NCI-H1694 treated with DMSO at 0.1 percent for 48 hours (cell line): ENCODE results near the gene EFNB2.

Experiments used
- DNase-seq: peaks from one replicate; lab custom pipeline; 2025; lab: John Stamatoyannopoulos, UW

Gene EFNB2

DNA sequence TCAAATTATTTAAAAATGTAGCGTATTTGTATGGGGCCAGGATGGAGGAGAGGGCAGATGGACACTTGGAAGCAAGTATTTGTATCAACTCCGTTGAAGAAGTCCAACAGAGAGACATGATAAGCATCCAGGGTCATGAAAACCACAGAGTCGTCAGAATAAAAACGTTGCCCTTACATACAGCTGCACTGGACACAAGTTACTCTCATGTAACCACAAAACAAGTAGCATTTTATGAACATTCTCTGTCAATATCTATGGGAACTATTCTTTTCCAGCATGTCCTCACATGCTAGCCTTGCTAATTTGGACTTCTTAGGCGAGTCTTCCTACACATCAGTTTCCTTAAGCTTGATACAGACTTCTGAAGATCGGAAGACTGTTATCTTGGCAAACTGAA, 35.0 kb downstream of the EFNB2 start:
- no peak for DNase-seq

DNA sequence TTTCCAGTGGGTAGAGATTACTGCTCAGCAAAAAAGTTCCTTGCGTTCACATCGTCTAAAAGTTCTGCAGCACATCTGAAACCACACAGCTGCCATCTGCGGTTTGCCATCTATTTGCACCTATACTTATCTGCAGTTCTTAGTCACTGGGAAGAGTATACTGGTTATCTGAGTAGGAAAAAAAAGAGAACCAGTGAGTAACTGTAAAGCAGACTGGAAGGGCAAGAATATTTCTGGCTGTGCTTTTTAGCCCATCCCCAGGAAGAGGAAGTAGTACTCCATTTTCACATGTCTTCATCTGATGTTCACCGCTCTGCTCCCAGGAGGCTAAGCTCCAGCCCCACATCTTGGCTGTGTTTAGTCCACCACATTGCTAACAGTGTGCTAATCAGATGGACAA, 35.6 kb downstream of the EFNB2 start:
- no peak for DNase-seq

DNA sequence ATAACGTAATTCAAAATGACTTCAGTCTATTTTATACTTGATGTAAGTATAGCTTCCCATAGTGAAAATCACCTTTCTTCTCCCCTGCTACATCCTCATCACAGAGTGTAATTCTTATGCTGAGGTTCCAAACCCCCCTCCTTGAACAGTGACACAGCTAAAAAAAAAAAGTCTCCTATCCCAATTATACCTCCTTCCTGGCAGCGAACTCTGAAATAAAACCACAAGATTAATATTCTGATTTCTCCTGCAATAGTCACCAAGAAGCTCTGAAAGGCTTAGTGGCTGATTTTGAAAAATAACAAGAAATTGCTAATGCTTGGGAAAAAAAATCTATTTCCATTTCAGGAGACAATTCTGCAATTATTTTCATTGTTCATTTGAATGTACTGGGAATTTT, 36.3 kb downstream of the EFNB2 start:
- DNase-seq, result no peak

DNA sequence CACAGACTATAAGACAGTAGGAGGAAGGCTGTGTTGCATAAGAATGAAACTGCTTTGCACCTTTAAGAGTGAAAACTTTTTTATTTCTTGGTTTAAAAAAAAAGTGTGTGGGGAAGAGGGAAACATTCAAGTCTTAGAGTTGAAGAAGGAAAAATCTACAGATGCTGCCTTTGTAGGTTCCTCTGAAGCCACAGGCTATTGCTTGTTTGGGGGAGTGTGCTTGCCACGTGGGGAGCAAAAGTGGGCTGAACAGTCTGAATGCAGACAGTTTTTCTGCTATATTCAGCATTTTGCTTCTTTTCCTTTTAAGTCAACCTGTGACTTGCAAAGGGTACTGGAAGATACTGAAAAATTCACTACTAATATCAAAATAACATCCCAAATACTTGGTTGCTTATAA, 36.9 kb downstream of the EFNB2 start:
- DNase-seq, result no peak

DNA sequence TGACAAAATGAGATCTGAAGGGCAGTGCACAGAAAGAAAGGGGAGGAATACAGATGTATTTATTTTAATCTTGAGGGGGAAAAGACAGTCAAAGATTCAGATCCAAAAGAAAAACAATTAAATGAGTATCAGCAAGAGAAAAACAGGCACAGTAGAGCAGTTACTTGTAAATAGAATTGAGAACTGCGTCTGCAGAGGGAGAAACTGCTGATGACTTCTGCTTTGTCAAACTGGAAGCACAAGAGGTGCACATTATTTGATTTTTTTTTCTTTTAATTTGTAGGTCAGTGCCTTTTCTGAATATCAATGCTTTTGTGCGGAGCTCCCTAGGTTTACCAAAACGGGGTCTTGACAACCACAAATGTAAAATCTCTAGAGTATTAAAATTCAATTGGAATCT, 37.3 kb downstream of the EFNB2 start:
- DNase-seq, result no peak

DNA sequence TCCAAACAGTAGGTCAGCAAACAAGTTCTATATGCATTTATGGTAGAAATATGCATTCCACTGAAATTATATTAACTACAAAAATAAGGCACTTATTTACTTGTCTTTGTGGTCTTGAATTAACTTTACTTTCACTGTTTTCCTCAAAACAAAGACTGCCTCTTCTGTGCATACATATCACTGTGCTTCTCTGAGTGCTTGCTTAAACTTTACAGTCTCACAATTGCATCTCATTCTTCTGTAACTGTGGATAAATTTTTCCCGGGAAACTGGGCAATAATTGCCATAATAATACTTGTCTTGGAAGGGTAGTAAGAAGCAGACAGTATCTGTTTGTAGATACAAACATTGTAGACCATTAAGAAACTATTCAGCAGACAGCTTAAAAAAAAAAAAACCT, 38.4 kb downstream of the EFNB2 start:
- DNase-seq, result no peak

DNA sequence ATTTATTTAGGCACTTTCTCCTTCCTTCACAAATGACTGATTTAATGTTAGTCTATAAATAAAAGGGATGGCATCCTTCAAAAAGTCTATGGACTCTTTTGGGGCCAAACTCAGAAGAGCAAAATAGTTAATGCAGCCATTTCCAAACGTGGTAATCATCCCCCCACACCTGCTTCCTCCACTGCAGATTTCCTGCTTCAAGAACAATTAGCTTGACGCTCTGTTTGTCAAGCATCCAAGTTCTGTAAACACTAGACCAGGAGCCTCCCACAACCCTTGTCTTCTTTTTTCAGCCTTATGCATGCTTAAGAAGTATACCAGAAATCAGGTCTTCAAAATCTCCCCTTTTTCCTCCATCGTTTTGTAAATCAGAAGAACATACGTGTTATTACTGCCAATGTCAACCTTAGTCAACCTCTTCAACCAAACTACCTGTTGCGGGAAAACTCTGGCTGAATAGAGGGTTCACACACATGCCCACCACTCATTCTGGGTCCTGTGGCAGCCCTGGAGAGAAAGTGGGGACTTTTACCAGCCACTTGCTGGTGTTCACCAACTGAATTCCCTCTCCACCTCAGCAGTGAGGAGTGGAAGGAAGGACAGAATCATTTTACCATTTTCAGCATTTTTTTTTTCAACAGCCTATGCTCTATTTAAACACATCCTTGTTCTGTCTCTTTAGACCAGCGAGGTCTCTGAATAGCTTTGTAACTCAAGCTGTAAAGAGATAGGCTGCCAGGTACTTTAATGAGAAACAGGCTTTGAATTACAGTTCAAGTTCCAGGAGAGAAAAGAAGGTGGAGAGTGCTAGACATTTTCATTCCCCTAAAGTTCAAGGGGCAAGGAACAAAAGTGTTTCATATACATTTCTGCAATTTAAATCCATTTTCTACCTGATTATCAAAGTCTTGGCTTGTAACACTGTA, 39.1 kb downstream of the EFNB2 start:
- no peak for DNase-seq

DNA sequence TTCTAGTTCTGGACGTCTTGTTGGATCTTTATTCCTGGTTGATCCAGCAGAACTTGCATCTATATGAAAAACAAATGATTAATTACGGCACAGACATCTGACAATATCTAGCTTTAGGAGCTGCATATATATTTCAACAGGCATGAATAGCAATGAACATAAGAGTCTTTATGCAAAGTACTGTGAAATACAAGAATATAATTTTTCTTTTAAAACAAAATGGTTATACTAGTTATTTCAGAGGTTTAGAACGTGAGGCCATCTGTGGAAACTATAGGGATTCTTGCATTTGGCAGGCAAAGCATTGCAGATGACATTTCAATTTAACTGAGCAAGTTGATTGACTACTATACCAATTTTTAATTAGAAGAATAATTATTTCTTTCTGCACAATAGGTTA, 40.5 kb downstream of the EFNB2 start:
- no peak for DNase-seq

DNA sequence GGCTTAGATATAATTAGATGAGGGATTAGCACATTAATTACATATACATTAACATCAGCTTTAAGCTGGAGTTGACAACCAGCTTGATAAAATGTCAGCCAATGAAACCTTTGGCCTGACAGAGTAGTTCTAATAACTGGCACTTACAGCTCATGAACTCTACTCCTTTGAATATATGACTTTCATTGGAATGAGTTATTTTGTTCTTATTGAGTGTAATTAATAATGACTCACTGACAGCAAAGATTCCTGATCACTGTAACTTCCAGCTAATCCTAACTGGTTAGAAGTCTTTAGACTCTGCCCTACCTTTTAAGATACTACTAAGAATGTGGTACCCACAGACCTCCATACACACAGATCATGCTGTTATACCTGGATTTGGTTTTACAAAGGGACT, 41.0 kb downstream of the EFNB2 start:
- DNase-seq, result no peak

DNA sequence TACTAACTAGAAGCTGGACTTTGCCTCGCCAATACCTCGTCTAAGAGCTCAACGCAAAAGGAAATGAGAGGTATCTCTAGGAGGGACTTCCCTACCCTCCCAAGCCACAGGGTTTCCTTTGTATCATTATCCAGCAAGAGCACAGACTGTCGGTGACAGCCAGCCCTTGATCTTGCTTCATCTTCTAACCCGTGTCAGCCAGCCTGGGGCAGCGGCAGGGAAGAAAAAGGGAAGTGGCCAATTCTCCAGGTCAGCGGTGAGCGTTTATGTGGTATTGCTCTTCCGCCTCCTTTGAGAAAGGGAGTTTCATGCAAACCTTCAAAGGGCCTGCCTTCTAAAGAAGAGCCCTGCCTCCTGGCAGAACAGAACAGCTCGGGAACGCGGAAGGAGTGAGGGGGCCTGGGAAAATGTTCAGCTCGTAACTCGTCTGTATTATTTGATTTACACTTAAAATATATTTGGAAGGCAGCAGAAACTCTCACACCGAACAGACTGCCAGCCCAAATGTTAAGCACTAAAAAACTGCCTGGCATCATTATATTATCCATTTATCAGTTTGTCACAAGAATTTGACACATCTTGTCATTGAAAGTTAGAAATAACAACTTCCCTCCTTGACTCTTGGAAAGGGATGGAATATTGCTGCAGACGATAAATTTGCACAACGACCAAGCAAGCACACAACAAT, 41.8 kb downstream of the EFNB2 start:
- DNase-seq, result peak; percentile 5

DNA sequence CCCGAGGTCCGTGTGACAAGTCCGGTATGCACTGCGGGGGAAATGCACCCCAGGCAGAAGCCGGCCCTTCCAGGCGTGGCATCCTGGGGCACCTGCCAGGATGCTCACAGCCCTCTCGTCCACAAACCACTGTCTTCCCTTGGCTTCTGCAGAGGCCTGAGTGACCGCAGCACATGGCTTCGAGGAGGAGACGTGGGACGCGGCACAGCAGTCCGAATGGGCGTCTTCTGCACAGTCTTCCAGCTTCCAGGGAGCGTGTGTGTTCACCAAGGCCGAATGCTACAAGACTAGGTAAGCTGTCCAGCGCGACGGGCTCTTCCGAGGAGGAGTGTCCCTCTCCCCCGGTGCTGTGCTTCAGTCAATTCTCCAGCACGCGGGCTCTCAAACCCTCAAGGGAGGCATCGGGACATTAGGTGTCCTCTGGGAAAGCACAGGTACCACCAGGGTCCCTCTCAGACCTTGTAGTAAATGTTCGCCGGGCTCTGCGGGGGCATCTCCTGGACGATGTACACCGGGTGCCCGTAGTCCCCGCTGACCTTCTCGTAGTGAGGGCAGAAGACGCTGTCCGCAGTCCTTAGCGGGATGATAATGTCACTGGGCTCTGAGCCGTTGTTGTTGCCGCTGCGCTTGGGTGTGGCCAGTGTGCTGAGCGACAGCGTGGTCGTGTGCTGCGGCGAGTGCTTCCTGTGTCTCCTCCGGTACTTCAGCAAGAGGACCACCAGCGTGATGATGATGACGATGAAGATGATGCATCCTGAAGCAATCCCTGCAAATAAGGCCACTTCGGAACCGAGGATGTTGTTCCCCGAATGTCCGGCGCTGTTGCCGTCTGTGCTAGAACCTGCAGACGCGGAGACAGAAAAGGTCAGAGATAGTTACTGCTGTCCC, 42.6 kb downstream of the EFNB2 start:
- DNase-seq, result no peak

DNA sequence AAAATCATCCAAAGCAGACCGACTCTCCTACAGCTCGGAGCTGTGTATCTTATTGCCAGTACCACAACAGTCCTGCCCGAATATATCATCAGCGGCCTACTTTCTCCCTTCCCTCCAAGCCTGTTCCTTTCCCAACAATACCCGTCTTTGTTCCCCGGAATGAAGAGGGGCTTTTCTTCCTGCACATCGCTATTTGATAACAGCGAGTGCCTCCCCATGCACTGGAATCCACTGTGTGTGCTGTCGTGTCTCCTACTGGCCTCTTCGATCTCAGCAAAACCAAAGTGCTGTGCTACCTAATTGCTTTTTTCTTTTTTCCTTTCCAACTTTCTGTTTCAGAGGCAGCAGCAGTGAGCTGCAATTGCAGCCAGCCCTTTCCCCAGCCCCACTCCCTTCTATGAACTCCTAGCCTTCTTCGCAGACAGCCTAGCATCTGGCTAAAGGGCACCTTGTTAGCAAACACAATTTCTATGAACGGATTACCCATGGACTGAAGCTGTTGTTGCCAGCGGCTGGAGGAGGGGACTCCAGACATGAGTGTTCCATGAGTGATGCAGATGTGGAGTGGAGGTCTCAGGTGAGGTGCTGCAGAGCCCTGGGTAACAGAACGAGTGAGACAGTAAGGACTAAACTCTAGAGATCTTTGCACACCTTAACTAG, 43.4 kb downstream of the EFNB2 start:
- DNase-seq, result no peak

DNA sequence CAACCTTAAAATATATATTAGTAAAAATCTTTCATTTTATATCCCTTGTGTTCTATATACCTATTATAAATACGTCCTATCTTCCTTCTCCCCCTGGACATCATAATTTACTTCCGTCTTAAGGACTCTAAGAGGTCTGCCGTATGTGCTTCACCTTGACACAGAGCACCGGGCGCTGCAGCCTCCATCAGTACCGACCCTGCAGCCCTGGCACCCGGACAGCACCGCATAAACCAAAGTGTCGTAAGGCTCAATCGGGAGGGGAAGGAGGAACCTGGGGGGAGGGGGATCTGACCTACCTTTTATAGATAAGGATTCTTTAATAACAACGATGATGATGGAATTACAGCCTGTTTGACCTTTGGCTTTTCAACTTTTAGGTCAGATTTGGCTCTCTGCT, 44.0 kb downstream of the EFNB2 start:
- no peak for DNase-seq

DNA sequence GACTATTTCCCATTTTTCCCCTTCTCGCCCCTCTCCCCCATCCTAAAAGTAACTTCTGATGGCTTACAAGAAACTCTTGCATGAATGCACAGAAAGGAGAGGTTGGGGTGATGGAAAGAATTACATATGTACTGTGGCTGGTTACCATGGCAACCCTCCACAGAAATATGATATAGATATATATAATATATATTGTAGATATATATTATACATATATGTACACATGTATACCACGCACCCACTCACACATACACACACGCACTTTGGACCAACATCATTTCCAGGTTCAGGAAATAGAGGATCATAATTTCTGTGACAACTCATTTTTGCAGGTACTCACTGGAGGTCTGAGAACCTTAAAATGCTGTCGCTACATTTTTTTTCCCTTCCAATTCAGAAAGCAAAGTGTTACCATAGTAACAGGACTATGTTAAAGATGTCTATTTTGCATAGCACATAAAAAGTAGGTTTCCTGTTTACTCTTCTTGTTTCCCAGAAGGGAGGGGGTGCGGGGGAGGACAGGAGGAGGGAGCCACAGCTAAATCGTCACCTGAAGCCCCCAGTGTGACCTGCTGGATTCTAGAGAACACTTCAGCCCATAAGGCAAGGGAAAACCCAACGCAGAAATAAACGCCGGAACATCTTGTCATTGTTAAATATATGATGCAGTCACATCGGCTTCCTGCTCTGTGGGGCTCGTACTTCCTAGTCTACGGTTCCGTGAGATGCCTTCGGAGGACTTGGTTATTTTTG, 44.7 kb downstream of the EFNB2 start:
- DNase-seq, result no peak

DNA sequence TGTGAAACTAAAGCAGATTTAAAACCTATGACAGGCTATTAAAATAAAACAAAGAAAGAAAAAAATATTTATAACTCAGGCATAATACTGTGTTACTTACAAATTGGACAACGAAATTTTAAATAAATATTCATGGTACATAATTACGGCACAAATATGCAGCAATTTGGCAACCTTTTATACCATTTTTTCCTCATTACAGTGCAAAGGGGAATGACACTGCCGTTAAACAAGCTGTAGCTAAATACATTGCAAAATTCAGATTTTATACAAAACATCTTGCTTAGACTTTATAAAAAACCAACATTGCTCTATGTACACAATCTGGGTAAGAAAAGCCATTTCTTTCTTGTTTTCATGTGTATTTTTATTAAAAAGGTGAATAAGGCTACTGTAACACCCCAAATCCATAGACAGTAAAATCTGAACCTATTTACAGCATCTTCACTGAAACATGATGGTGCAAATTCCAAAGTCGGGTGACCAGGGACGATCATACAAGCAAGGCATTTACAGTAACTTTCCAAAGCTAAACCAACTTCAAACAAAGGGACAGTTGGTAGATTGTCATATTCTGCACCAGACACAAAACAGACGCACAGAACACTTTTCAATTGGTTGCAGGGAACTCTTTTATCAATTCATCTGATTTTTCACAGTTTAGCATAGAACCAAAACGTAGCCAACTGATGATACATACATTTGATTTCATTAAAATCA, 45.5 kb downstream of the EFNB2 start:
- no peak for DNase-seq

DNA sequence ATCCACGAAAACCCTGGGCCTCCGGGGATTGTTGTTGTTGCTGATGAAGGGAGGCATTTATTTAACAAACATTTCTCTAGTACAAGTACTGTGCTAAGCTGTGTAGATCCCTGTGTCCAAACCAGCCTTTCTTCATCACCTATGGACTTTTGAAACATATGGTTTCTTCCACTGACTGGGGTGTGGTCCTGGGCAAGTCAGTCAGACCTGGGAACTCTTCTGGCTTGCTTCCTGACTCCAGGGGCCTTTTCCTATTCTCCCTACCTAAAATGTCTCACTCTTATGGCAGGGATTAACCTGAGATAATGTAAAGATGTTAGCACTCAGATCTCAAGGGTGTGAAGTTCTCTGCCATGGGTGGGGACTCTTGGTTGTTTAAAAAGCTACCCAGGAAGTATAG, 46.8 kb downstream of the EFNB2 start:
- DNase-seq, result no peak

DNA sequence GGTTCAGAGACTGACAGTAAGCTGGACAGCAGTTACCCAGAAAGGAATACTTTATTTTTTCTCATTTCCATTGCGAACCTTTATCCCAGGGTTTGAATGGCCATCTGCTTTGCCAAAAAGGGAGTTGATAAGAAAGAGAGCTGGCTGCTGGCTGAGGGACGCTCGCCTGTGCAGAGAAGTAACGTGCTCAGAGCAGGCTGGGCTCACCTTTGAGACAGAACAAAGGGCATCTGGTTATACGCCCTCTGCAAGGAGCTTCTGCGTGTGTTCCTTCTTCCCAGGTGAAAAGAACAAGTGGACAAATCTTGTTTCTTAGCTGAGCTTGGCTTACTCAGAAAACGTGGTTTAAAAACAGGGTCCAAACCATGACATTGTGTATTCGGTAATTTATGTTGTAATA, 47.4 kb downstream of the EFNB2 start:
- DNase-seq, result no peak

DNA sequence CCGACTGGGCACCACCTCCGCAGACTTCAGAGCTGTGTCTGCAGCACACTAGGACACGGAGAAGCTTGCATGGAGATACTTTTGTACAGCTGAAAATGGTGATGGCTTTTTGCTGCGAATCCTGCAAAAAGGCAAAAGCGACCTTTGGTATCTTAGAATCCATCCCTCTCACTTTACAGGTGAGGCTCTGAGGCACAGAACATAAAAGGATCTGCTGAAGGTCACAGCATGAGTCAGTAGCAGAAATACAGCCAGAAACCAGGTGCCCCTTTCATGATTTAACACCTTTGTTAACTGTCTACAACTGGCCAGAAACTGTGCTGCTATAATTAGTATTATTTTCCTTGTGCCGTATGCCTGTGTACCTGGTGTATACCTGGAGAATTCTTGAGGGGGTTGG, 48.3 kb downstream of the EFNB2 start:
- no peak for DNase-seq

DNA sequence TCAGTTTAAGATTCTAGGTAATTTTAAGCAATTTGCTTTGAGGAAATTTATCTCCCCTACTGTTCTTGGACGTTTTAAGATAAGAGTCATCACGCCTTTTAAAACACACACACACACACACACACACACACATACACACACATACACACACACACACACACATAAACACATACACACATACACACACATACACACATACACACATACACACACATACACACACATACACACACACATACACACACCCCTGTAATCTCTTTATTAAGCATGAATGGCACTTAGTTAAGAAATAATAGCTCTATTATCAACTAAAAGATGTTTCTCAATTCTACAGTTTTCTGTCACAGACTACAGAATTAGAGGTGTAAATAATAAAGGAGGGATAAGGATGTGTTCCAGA, 49.2 kb downstream of the EFNB2 start:
- no peak for DNase-seq

DNA sequence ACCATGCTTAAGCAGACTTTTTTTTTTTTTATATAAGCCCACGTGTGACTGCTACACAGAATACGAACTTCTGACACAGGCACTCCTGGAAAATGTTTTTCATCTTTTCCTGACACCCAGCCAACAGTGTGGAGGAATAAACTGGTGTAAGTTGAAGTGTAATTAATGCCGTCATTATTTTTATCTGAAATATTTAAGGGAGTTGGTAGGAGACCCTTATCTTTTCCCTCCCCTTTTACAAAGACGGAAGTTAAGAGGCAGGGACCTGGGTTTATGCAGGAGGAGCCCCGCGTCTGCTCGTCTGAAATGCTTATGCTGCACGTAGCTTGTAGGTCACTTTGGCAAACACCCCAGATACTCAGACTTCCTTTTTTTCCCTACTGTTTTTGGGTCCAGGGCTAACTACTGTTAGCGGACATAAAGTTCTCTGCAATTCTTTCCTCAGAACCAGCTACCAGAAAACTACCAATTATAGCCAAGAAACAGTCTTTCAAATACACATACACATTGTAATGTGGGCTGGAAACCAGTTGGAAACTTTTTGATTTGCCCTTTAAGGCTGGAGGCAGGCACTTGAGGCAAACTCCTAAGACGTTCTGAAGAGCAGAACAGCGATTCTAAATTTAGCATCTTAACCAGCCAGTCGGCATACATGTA, 50.8 kb downstream of the EFNB2 start:
- DNase-seq, result no peak
